HepG2 (cell line): ENCODE measurements around the gene AGBL1. TPM values are rescaled to one million over a fixed set of nuclear protein-coding genes. Genes with fewer than 3 reads are reported as not detected.
A peak's percentile ranks its signal among the peaks of the same experiment; 100 is the strongest.

Experiments used
- ATAC-seq: fragments of 200-7000 bp; cut with Tn5 transposase; 3 replicates; pipeline ENCODE4 v1.9.1; 2020; ENCODE audit warnings: mild to moderate bottlenecking, moderate library complexity
- BruUV-seq: library from RNA; stranded (reverse); fragments of 400-500 nt; replicated peaks from 2 replicates; lab custom pipeline; 2021; lab: Mats Ljungman, UMichigan
- CTCF ChIA-PET: fragments of 300-600 bp; formaldehyde crosslinking; extraction: SDS; loops from one replicate; lab custom pipeline; 2021; ENCODE audit warnings: low total read pairs, inconsistent platforms, low intra/inter-chr PET ratio; lab: Yijun Ruan, JAX
- POLR2A ChIA-PET: fragments of 350-600 bp; sonication (Branson Sonifier 250); formaldehyde crosslinking; loops from one replicate; lab custom pipeline; 2020; ENCODE audit warnings: antibody characterized with exemption, inconsistent platforms; lab: Yijun Ruan, JAX
- DNase-seq: peaks from one replicate; pipeline ENCODE4 v3.0.0-alpha.2; 2015; ENCODE audit warnings: low spot score
- FAIRE-seq: peaks from 3 replicates; lab custom pipeline; 2011; peaks lifted over from hg19 to GRCh38; lab: Jason Lieb, UNC
- H2AFZ ChIP-seq: one replicate; pipeline ENCODE4 v1.6.1; 2011; ENCODE audit warnings: low read length, inconsistent platforms
- H3K27ac ChIP-seq: fragments of 300-600 bp; 3 replicates; pipeline ENCODE4 v1.8.0; 2011; ENCODE audit warnings: mixed run types, mild to moderate bottlenecking, mixed read lengths, low read length, inconsistent platforms; ENCODE audit not compliant: insufficient read depth; ENCODE audit errors: extremely low read length
- H3K27me3 ChIP-seq, 2 experiments: fragments of 200-600 bp in 1 of 2; 2 replicates in 1 of 2; 3 replicates in 1 of 2; pipeline versions ENCODE4 v1.6.0 to v1.8.0; 2011; ENCODE audit warnings: low read length in 2 of 2, mild to moderate bottlenecking in 2 of 2, moderate library complexity in 2 of 2, inconsistent platforms in 1 of 2; ENCODE audit not compliant: insufficient read depth in 2 of 2, control insufficient read depth in 1 of 2
- H3K36me3 ChIP-seq, 2 experiments: fragments of 200-600 bp in 1 of 2; replicated peaks in 1 of 2; 2 replicates in 1 of 2; 3 replicates in 1 of 2; pipeline versions ENCODE4 v1.5.1 to v1.8.0; 2011; ENCODE audit warnings: low read length in 2 of 2, inconsistent platforms in 1 of 2; ENCODE audit not compliant: insufficient read depth in 2 of 2, control insufficient read depth in 1 of 2
- H3K4me1 ChIP-seq: 2 replicates; pipeline ENCODE4 v1.5.1; 2012; ENCODE audit warnings: low read length, inconsistent platforms; ENCODE audit not compliant: insufficient read depth
- H3K4me2 ChIP-seq: 2 replicates; pipeline ENCODE4 v1.6.0; 2011; ENCODE audit warnings: low read depth, low read length, inconsistent platforms
- H3K4me3 ChIP-seq, 3 experiments: fragments of 200-600 bp in 1 of 3; sonication (generic), shearing (Covaris generic) in 1 of 3; replicated peaks in 1 of 3; 2 replicates each; pipeline ENCODE4 v1.5.1; 2011 to 2016; ENCODE audit warnings: low read length in 3 of 3, inconsistent platforms in 2 of 3, low read depth in 2 of 3, mild to moderate bottlenecking in 2 of 3, control low read depth in 1 of 3, mixed read lengths in 1 of 3; ENCODE audit not compliant: insufficient read depth in 1 of 3
- H3K79me2 ChIP-seq: one replicate; pipeline ENCODE4 v1.6.1; 2011; ENCODE audit warnings: low read length, inconsistent platforms; ENCODE audit not compliant: insufficient read depth
- H3K9ac ChIP-seq: 2 replicates; pipeline ENCODE4 v1.6.0; 2011; ENCODE audit warnings: mild to moderate bottlenecking, low read depth, low read length, inconsistent platforms; ENCODE audit not compliant: insufficient read depth
- H3K9me3 ChIP-seq: 2 replicates; pipeline ENCODE4 v1.5.1; 2012; ENCODE audit warnings: mild to moderate bottlenecking, low read length
- H4K20me1 ChIP-seq: 2 replicates; pipeline ENCODE4 v1.6.0; 2011; ENCODE audit warnings: inconsistent platforms, mild to moderate bottlenecking, low read length, moderate library complexity; ENCODE audit not compliant: insufficient read depth
- CBFB ChIP-seq: sonication (generic); formaldehyde crosslinking; IDR thresholded peaks from 2 replicates; pipeline ENCODE4 v1.4.0; 2020; ENCODE audit warnings: missing genetic modification reagents
- HNRNPK ChIP-seq: fragments of 200-400 bp; formaldehyde crosslinking; IDR thresholded peaks from 2 replicates; pipeline ENCODE4 v1.6.1; 2018; ENCODE audit warnings: low read length, low read depth, moderate library complexity, mild to moderate bottlenecking; ENCODE audit not compliant: poor library complexity, severe bottlenecking
- KDM1A ChIP-seq: IDR thresholded peaks from 2 replicates; pipeline ENCODE4 v1.6.1; 2016; ENCODE audit warnings: missing compliant biosample characterization
- NFRKB ChIP-seq: fragments of 450-650 bp; IDR thresholded peaks from 2 replicates; pipeline ENCODE4 v1.6.1; 2017
- POLR2AphosphoS5 ChIP-seq: IDR thresholded peaks from 2 replicates; pipeline ENCODE4 v1.6.1; 2012; ENCODE audit warnings: low read depth, low read length
- TMF1 ChIP-seq: sonication (generic); formaldehyde crosslinking; IDR thresholded peaks from 2 replicates; pipeline ENCODE4 v1.8.1; 2022; ENCODE audit warnings: low read depth, missing genetic modification reagents
- TRIM24 ChIP-seq: sonication (generic); formaldehyde crosslinking; IDR thresholded peaks from 2 replicates; pipeline ENCODE4 v1.8.0; 2022; ENCODE audit warnings: mild to moderate bottlenecking, missing genetic modification reagents
- ZBTB21 ChIP-seq: sonication (generic); formaldehyde crosslinking; IDR thresholded peaks from 2 replicates; pipeline ENCODE4 v1.4.0; 2020; ENCODE audit warnings: missing genetic modification reagents
- ZBTB26 ChIP-seq: IDR thresholded peaks from 2 replicates; pipeline ENCODE4 v1.6.1; 2016; ENCODE audit warnings: missing compliant biosample characterization, missing genetic modification reagents, borderline replicate concordance
- ZNF121 ChIP-seq: sonication (generic); formaldehyde crosslinking; IDR thresholded peaks from 2 replicates; pipeline ENCODE4 v1.5.0; 2020; ENCODE audit warnings: mild to moderate bottlenecking, missing genetic modification reagents
- ZNF292 ChIP-seq: sonication (generic); formaldehyde crosslinking; IDR thresholded peaks from 2 replicates; pipeline ENCODE4 v1.8.1; 2022; ENCODE audit warnings: mild to moderate bottlenecking, low read depth, missing genetic modification reagents, borderline replicate concordance
- ZNF513 ChIP-seq: sonication (generic); formaldehyde crosslinking; conservative IDR thresholded peaks from 2 replicates; pipeline ENCODE4 v1.5.0; 2020; ENCODE audit warnings: missing genetic modification reagents
- ZNF563 ChIP-seq: sonication (generic); formaldehyde crosslinking; IDR thresholded peaks from 2 replicates; pipeline ENCODE4 v1.8.0; 2022; ENCODE audit warnings: mild to moderate bottlenecking, moderate library complexity, missing genetic modification reagents
- ZNF598 ChIP-seq: sonication (generic); formaldehyde crosslinking; IDR thresholded peaks from 2 replicates; pipeline ENCODE4 v1.5.1; 2020; ENCODE audit warnings: mild to moderate bottlenecking, missing genetic modification reagents, borderline replicate concordance
- ZZZ3 ChIP-seq: sonication (generic); formaldehyde crosslinking; IDR thresholded peaks from 2 replicates; pipeline ENCODE4 v1.4.0; 2020; ENCODE audit warnings: missing genetic modification reagents, mild to moderate bottlenecking, borderline replicate concordance
- WGBS: methylation state at CpG from one replicate; pipeline ENCODE4 v1.1.6; 2017; ENCODE audit warnings: low lambda C conversion rate; 5-methylcytosine and 5-hydroxymethylcytosine counted together
- in situ Hi-C: cut with HindIII; loops from 2 replicates; pipeline ENCODE4 v1.10.0; 2017; ENCODE audit warnings: low pct_unique_long_range_greater_than_20kb; ENCODE audit not compliant: extremely low pct_ligation_motif_present
- intact Hi-C: fragments of 100-400 bp; cut with micrococcal nuclease; formaldehyde crosslinking; loops from one replicate; pipeline ENCODE4 v1.10.0; 2022; ENCODE audit not compliant: unreplicated experiment
- polyA plus RNA-seq, 8 experiments: library from polyadenylated mRNA; depleted of rRNA in 3 of 8; stranded (reverse) in 7 of 8; unstranded in 1 of 8; fragments of >200 nt; fragmentation: Illumina TruSeq in 4 of 8; extraction: Trizol in 4 of 8; gene quantifications; 2 replicates each; pipeline versions ENCODE4 v1.2.1 to v1.2.3, GENCODE V29; 2011 to 2016; ENCODE audit warnings: low read depth in 4 of 8, missing spikeins in 1 of 8, mixed read lengths in 1 of 8; ENCODE audit not compliant: insufficient read depth in 1 of 8
- total RNA-seq, 5 experiments: library from RNA; depleted of rRNA; stranded (reverse); fragments of >200 nt; fragmentation: Illumina TruSeq; extraction: Trizol; gene quantifications; 2 replicates each; pipeline ENCODE4 v1.2.3, GENCODE V29; 2016; ENCODE audit warnings: low read depth in 1 of 5

Gene AGBL1
- total and polyA plus RNA-seq, 2 of the 13 experiments (the other 11 are each of a cell fraction or from before 2014, with no cell fraction given) = 0.01 TPM; not detected in 1

GRCh38 chr15:86634146-86634545 lies 554.5 kb downstream of the AGBL1 start (continued):
- TF ChIP-seq ZNF292 = no peak
- TF ChIP-seq, all 625 proteins: peak for 0

GRCh38 chr15:86634992-86635638 lies 555.4 kb downstream of the AGBL1 start:
- DNase-seq = no peak
- ChIA-PET CTCF (no interaction called here), POLR2A (no interaction called here)
- no peaks in the 10 kb centered on the region for H3K27me3 ChIP-seq
- H3K9me3 ChIP-seq = peaks cover 34% of the 10 kb centered on the region
- H3K36me3 ChIP-seq = no peaks in the 10 kb centered on the region
- H3K79me2 ChIP-seq = no peaks in the 10 kb centered on the region
- no peak overlapping the region for H3K4me3 ChIP-seq
- no peak overlapping the region for H2AFZ ChIP-seq
- no peak for ATAC-seq
- intact Hi-C loops = no loop called here
- no peak for TF ChIP-seq ZBTB26 (CRISPR knock-in tag)
- TF ChIP-seq HNRNPK = peak; percentile 96
- no peak for FAIRE-seq
- in situ Hi-C loops = no loop called here
- 2% methylated on average over 2 of the region's 2 CpGs for WGBS
- no TSS peak for BruUV-seq
- no peaks in the 10 kb centered on the region for H3K4me1 ChIP-seq
- no peak overlapping the region for H3K9ac ChIP-seq
- H3K4me2 ChIP-seq = no peak overlapping the region
- no peak overlapping the region for H3K27ac ChIP-seq
- H4K20me1 ChIP-seq = no peaks in the 10 kb centered on the region

- ChIA-PET POLR2A (no interaction called here), CTCF (no interaction called here)
- H3K36me3 ChIP-seq = no peaks in the 10 kb centered on the region
- in situ Hi-C loops = no loop called here
- H3K9me3 ChIP-seq = peaks cover 41% of the 10 kb centered on the region
- no peak overlapping the region for H3K27ac ChIP-seq
- intact Hi-C loops = loop anchor here (10.0 kb wide), 1 partner anchor 640 kb away; no protein-coding TSS in a partner anchor
- WGBS = 3% methylated on average over 3 of the region's 3 CpGs
- no peaks in the 10 kb centered on the region for H3K4me1 ChIP-seq
- H3K9ac ChIP-seq = no peak overlapping the region
- no peaks in the 10 kb centered on the region for H3K27me3 ChIP-seq
- H3K4me3 ChIP-seq = no peak overlapping the region
- no peaks in the 10 kb centered on the region for H3K79me2 ChIP-seq
- FAIRE-seq (no peak), DNase-seq (no peak), ATAC-seq (no peak)
- H2AFZ ChIP-seq = no peak overlapping the region
- H3K4me2 ChIP-seq = no peak overlapping the region
- BruUV-seq = no TSS peak
- H4K20me1 ChIP-seq = no peaks in the 10 kb centered on the region
- no peak for TF ChIP-seq KDM1A (CRISPR knock-in tag)
- no peak for TF ChIP-seq ZBTB21 (CRISPR knock-in tag)
- no peak for TF ChIP-seq ZNF513
- TF ChIP-seq ZNF598 (CRISPR knock-in tag) = no peak
- TF ChIP-seq ZNF563 (CRISPR knock-in tag) = no peak
- no peak for TF ChIP-seq TMF1 (CRISPR knock-in tag)
- TF ChIP-seq NFRKB = no peak
- TF ChIP-seq TRIM24 (CRISPR knock-in tag) = no peak
- no peak for TF ChIP-seq POLR2AphosphoS5
- TF ChIP-seq ZZZ3 = no peak
- TF ChIP-seq ZNF121 = no peak
- no peak for TF ChIP-seq CBFB (CRISPR knock-in tag)
These were observed 564.7 kb downstream of the AGBL1 start for GRCh38 chr15:86644339-86644738.
